ENCODE measurements around the gene CMTM1. TPM values are rescaled to one million over a fixed set of nuclear protein-coding genes. Genes with fewer than 3 reads are reported as not detected.
A peak's percentile ranks its signal among the peaks of the same experiment; 100 is the strongest.

CMTM1 gene
- total RNA-seq, 1 donor from 2014 or later, result not detected

- peak overlapping the region; percentile 86 for H3K27ac ChIP-seq (ENCODE audit: low read depth, low read length)
- H3K4me1 ChIP-seq (ENCODE audit: control insufficient read depth in 3 of 3, insufficient read depth in 3 of 3, low read length in 3 of 3), result peaks cover 38 to 45% (median 38%) of the 10 kb centered on the region in 3 donors
- H3K36me3 ChIP-seq (ENCODE audit: control insufficient read depth in 3 of 3, insufficient read depth in 3 of 3, low read length in 3 of 3), result peaks cover 17 to 27% (median 18%) of the 10 kb centered on the region in 3 donors
- H3K9ac ChIP-seq (ENCODE audit: low read depth in 1 of 3, low read length in 3 of 3), result peak overlapping the region in 2 of 3 donors; percentile 55 to 87
- H3K9me3 ChIP-seq (ENCODE audit: control insufficient read depth in 3 of 3, low read length in 3 of 3), result no peaks in the 10 kb centered on the region
- H3K4me3 ChIP-seq (ENCODE audit: low read length in 3 of 3), result no peak overlapping the region
- H3K27me3 ChIP-seq (ENCODE audit: control insufficient read depth in 3 of 3, insufficient read depth in 3 of 3, low read length in 3 of 3), result no peaks in the 10 kb centered on the region
These were observed 18.2 kb upstream of the CMTM1 start for GRCh38 chr16:66548068-66548467.

- Histone ChIP-seq H3K27me3 (ENCODE audit: control insufficient read depth in 3 of 3, insufficient read depth in 3 of 3, low read length in 3 of 3) (no peaks in the 10 kb centered on the region), H3K4me1 (ENCODE audit: control insufficient read depth in 3 of 3, insufficient read depth in 3 of 3, low read length in 3 of 3) (peaks cover 40 to 49% (median 41%) of the 10 kb centered on the region in 3 donors), H3K9me3 (ENCODE audit: control insufficient read depth in 3 of 3, low read length in 3 of 3) (no peaks in the 10 kb centered on the region), H3K4me3 (ENCODE audit: low read length in 3 of 3) (peak overlapping the region; percentile 90 to 92 (median 91)), H3K27ac (ENCODE audit: low read depth, low read length) (peak overlapping the region; percentile 86), H3K9ac (ENCODE audit: low read depth in 1 of 3, low read length in 3 of 3) (peak overlapping the region; percentile 87 to 91 (median 91)), H3K36me3 (ENCODE audit: control insufficient read depth in 3 of 3, insufficient read depth in 3 of 3, low read length in 3 of 3) (peaks cover 11 to 21% (median 11%) of the 10 kb centered on the region in 3 donors)
These were observed 17.4 kb upstream of the CMTM1 start for GRCh38 chr16:66548868-66549267.

- H3K27ac ChIP-seq (ENCODE audit: low read depth, low read length), result peak within 1 kb of the TSS; percentile 86
- H3K4me1 ChIP-seq (ENCODE audit: control insufficient read depth in 3 of 3, insufficient read depth in 3 of 3, low read length in 3 of 3), result peaks cover 40 to 49% (median 41%) of the 10 kb centered on the region in 3 donors
- H3K27me3 ChIP-seq (ENCODE audit: control insufficient read depth in 3 of 3, insufficient read depth in 3 of 3, low read length in 3 of 3), result no peaks in the 10 kb centered on the region
- H3K36me3 ChIP-seq (ENCODE audit: control insufficient read depth in 3 of 3, insufficient read depth in 3 of 3, low read length in 3 of 3), result peaks cover 9 to 14% (median 9%) of the 10 kb centered on the region in 3 donors
- no peaks in the 10 kb centered on the region for H3K9me3 ChIP-seq (ENCODE audit: control insufficient read depth in 3 of 3, low read length in 3 of 3)
- H3K9ac ChIP-seq (ENCODE audit: low read depth in 1 of 3, low read length in 3 of 3), result peak within 1 kb of the TSS; percentile 87 to 91 (median 91)
- peak within 1 kb of the TSS; percentile 90 to 92 (median 91) for H3K4me3 ChIP-seq (ENCODE audit: low read length in 3 of 3)
These were observed 16.7 kb upstream of the CMTM1 start, which contains the start of gene TK2 for GRCh38 chr16:66549284-66550131. Gene TK2, minus strand, starts transcription at chr16:66550122. Its CDS starts 61 bp downstream, at chr16:66550061.

- Histone ChIP-seq H3K27me3 (ENCODE audit: control insufficient read depth in 3 of 3, insufficient read depth in 3 of 3, low read length in 3 of 3) (no peaks in the 10 kb centered on the region), H3K4me3 (ENCODE audit: low read length in 3 of 3) (peak overlapping the region in 2 of 3 donors; percentile 85 to 91), H3K4me1 (ENCODE audit: control insufficient read depth in 3 of 3, insufficient read depth in 3 of 3, low read length in 3 of 3) (peaks cover 40 to 49% (median 41%) of the 10 kb centered on the region in 3 donors), H3K27ac (ENCODE audit: low read depth, low read length) (peak overlapping the region; percentile 95), H3K9ac (ENCODE audit: low read depth in 1 of 3, low read length in 3 of 3) (no peak overlapping the region), H3K36me3 (ENCODE audit: control insufficient read depth in 3 of 3, insufficient read depth in 3 of 3, low read length in 3 of 3) (peaks cover 4 to 9% (median 8%) of the 10 kb centered on the region in 3 donors), H3K9me3 (ENCODE audit: control insufficient read depth in 3 of 3, low read length in 3 of 3) (no peaks in the 10 kb centered on the region)
These were observed 14.9 kb upstream of the CMTM1 start for GRCh38 chr16:66551348-66551759.

GRCh38 chr16:66551788-66552285 lies 14.4 kb upstream of the CMTM1 start:
- Histone ChIP-seq H3K4me3 (ENCODE audit: low read length in 3 of 3) (peak overlapping the region; percentile 85 to 98 (median 91)), H3K9me3 (ENCODE audit: control insufficient read depth in 3 of 3, low read length in 3 of 3) (no peaks in the 10 kb centered on the region), H3K4me1 (ENCODE audit: control insufficient read depth in 3 of 3, insufficient read depth in 3 of 3, low read length in 3 of 3) (peaks cover 40 to 49% (median 41%) of the 10 kb centered on the region in 3 donors), H3K9ac (ENCODE audit: low read depth in 1 of 3, low read length in 3 of 3) (peak overlapping the region; percentile 95 to 97 (median 97)), H3K36me3 (ENCODE audit: control insufficient read depth in 3 of 3, insufficient read depth in 3 of 3, low read length in 3 of 3) (peaks cover 4 to 9% (median 8%) of the 10 kb centered on the region in 3 donors), H3K27ac (ENCODE audit: low read depth, low read length) (peak overlapping the region; percentile 95), H3K27me3 (ENCODE audit: control insufficient read depth in 3 of 3, insufficient read depth in 3 of 3, low read length in 3 of 3) (no peaks in the 10 kb centered on the region)

- Histone ChIP-seq H3K4me3 (ENCODE audit: low read length in 3 of 3) (peak within 1 kb of the TSS; percentile 85 to 98 (median 91)), H3K9me3 (ENCODE audit: control insufficient read depth in 3 of 3, low read length in 3 of 3) (no peaks in the 10 kb centered on the region), H3K4me1 (ENCODE audit: control insufficient read depth in 3 of 3, insufficient read depth in 3 of 3, low read length in 3 of 3) (peaks cover 37 to 46% (median 41%) of the 10 kb centered on the region in 3 donors), H3K27ac (ENCODE audit: low read depth, low read length) (peak within 1 kb of the TSS; percentile 95), H3K36me3 (ENCODE audit: control insufficient read depth in 3 of 3, insufficient read depth in 3 of 3, low read length in 3 of 3) (peaks cover 1 to 3% (median 2%) of the 10 kb centered on the region in 3 donors), H3K9ac (ENCODE audit: low read depth in 1 of 3, low read length in 3 of 3) (peak within 1 kb of the TSS; percentile 95 to 97 (median 97)), H3K27me3 (ENCODE audit: control insufficient read depth in 3 of 3, insufficient read depth in 3 of 3, low read length in 3 of 3) (no peaks in the 10 kb centered on the region)
These were observed 13.7 kb upstream of the CMTM1 start, which contains the start of gene CKLF for GRCh38 chr16:66552286-66553177. Gene CKLF, plus strand, starts transcription at chr16:66552576. Its CDS starts 140 bp downstream, at chr16:66552716.

- Histone ChIP-seq H3K4me1 (ENCODE audit: control insufficient read depth in 3 of 3, insufficient read depth in 3 of 3, low read length in 3 of 3) (peaks cover 35 to 41% (median 38%) of the 10 kb centered on the region in 3 donors), H3K36me3 (ENCODE audit: control insufficient read depth in 3 of 3, insufficient read depth in 3 of 3, low read length in 3 of 3) (no peaks in the 10 kb centered on the region), H3K9me3 (ENCODE audit: control insufficient read depth in 3 of 3, low read length in 3 of 3) (no peaks in the 10 kb centered on the region), H3K27me3 (ENCODE audit: control insufficient read depth in 3 of 3, insufficient read depth in 3 of 3, low read length in 3 of 3) (no peaks in the 10 kb centered on the region), H3K9ac (ENCODE audit: low read depth in 1 of 3, low read length in 3 of 3) (peak overlapping the region in 2 of 3 donors; percentile 27 to 97), H3K4me3 (ENCODE audit: low read length in 3 of 3) (peak overlapping the region; percentile 85 to 98 (median 91)), H3K27ac (ENCODE audit: low read depth, low read length) (peak overlapping the region; percentile 95)
These were observed 13.0 kb upstream of the CMTM1 start for GRCh38 chr16:66553223-66553622.

- Histone ChIP-seq H3K9me3 (ENCODE audit: control insufficient read depth in 3 of 3, low read length in 3 of 3) (no peaks in the 10 kb centered on the region), H3K36me3 (ENCODE audit: control insufficient read depth in 3 of 3, insufficient read depth in 3 of 3, low read length in 3 of 3) (peaks cover 0 to 3% (median 2%) of the 10 kb centered on the region in 3 donors), H3K4me1 (ENCODE audit: control insufficient read depth in 3 of 3, insufficient read depth in 3 of 3, low read length in 3 of 3) (peaks cover 28 to 34% (median 30%) of the 10 kb centered on the region in 3 donors), H3K9ac (ENCODE audit: low read depth in 1 of 3, low read length in 3 of 3) (no peak overlapping the region), H3K27me3 (ENCODE audit: control insufficient read depth in 3 of 3, insufficient read depth in 3 of 3, low read length in 3 of 3) (no peaks in the 10 kb centered on the region), H3K4me3 (ENCODE audit: low read length in 3 of 3) (no peak overlapping the region), H3K27ac (ENCODE audit: low read depth, low read length) (no peak overlapping the region)
These were observed 12.2 kb upstream of the CMTM1 start for GRCh38 chr16:66554021-66554420.

GRCh38 chr16:66554495-66554894 lies 11.7 kb upstream of the CMTM1 start:
- no peak overlapping the region for H3K4me3 ChIP-seq (ENCODE audit: low read length in 3 of 3)
- no peaks in the 10 kb centered on the region for H3K9me3 ChIP-seq (ENCODE audit: control insufficient read depth in 3 of 3, low read length in 3 of 3)
- H3K4me1 ChIP-seq (ENCODE audit: control insufficient read depth in 3 of 3, insufficient read depth in 3 of 3, low read length in 3 of 3), result peaks cover 24 to 30% (median 27%) of the 10 kb centered on the region in 3 donors
- H3K9ac ChIP-seq (ENCODE audit: low read depth in 1 of 3, low read length in 3 of 3), result no peak overlapping the region
- H3K27me3 ChIP-seq (ENCODE audit: control insufficient read depth in 3 of 3, insufficient read depth in 3 of 3, low read length in 3 of 3), result no peaks in the 10 kb centered on the region
- H3K27ac ChIP-seq (ENCODE audit: low read depth, low read length), result no peak overlapping the region
- H3K36me3 ChIP-seq (ENCODE audit: control insufficient read depth in 3 of 3, insufficient read depth in 3 of 3, low read length in 3 of 3), result peaks cover 0 to 3% (median 2%) of the 10 kb centered on the region in 3 donors
